PFSK-1 (cell line): Measurements from ENCODE around the gene LMO3.

Source experiments
- FOXP2 ChIP-seq: optimal IDR thresholded peaks from 2 replicates; pipeline ENCODE3; 2011; ENCODE audit warnings: borderline replicate concordance, control low read depth, inconsistent platforms; ENCODE audit not compliant: insufficient read depth; ENCODE audit errors: extremely low read length, extremely low read depth
- POLR2AphosphoS5 ChIP-seq: IDR thresholded peaks from 2 replicates; pipeline ENCODE4 v1.6.1; 2012; ENCODE audit warnings: low read depth, mild to moderate bottlenecking, control low read depth, low read length, moderate library complexity
- TAF1 ChIP-seq: IDR thresholded peaks from 2 replicates; pipeline ENCODE4 v1.6.1; 2012; ENCODE audit warnings: low read length, control low read depth, borderline replicate concordance; ENCODE audit not compliant: insufficient read depth
- TF ChIP-seq, protein P1 (sequence below), 2 experiments: IDR thresholded peaks; 2 replicates each; pipeline versions ENCODE4 v1.6.1 to v1.8.0; 2011 to 2012; ENCODE audit warnings: low read depth in 2 of 2, low read length in 2 of 2, control low read depth in 1 of 2, inconsistent platforms in 1 of 2, mild to moderate bottlenecking in 1 of 2, moderate library complexity in 1 of 2; ENCODE audit not compliant: insufficient read depth in 1 of 2

DNA sequence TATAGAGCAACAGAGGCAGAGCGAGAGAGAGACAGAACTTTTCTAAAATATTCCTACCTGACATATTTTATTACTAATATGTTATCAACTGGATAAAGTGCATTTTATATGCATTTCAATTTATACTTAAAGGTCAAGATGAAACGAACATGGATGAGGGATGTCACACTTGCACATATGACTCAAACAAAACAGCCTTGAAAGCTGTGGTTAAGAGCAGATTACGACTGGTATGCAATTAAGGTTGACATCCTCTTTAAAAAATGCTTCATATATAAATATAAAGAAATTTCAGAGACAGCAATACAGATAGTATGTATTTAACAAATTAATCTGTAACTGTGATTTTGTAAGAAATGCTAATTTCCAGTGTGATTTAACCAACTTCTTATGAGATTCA is 52.5 kb downstream of the LMO3 start:
- TF ChIP-seq, protein P1, sequence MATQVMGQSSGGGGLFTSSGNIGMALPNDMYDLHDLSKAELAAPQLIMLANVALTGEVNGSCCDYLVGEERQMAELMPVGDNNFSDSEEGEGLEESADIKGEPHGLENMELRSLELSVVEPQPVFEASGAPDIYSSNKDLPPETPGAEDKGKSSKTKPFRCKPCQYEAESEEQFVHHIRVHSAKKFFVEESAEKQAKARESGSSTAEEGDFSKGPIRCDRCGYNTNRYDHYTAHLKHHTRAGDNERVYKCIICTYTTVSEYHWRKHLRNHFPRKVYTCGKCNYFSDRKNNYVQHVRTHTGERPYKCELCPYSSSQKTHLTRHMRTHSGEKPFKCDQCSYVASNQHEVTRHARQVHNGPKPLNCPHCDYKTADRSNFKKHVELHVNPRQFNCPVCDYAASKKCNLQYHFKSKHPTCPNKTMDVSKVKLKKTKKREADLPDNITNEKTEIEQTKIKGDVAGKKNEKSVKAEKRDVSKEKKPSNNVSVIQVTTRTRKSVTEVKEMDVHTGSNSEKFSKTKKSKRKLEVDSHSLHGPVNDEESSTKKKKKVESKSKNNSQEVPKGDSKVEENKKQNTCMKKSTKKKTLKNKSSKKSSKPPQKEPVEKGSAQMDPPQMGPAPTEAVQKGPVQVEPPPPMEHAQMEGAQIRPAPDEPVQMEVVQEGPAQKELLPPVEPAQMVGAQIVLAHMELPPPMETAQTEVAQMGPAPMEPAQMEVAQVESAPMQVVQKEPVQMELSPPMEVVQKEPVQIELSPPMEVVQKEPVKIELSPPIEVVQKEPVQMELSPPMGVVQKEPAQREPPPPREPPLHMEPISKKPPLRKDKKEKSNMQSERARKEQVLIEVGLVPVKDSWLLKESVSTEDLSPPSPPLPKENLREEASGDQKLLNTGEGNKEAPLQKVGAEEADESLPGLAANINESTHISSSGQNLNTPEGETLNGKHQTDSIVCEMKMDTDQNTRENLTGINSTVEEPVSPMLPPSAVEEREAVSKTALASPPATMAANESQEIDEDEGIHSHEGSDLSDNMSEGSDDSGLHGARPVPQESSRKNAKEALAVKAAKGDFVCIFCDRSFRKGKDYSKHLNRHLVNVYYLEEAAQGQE (IDR thresholded peaks at IDR 0.05; ENCODE audit: insufficient read depth in 1 of 2, low read depth in 2 of 2, low read length in 2 of 2) = no peak
- TF ChIP-seq POLR2AphosphoS5 = no peak
- no peak for TF ChIP-seq TAF1
- no peak for TF ChIP-seq FOXP2
